Fibroblast of the aortic adventitia (primary cell): ENCODE results near the gene LEMD3. TPM values are rescaled to one million over a fixed set of nuclear protein-coding genes. Genes with fewer than 3 reads are reported as not detected.

Experiments used
- DNase-seq: peaks from one replicate; pipeline ENCODE4 v3.0.0-alpha.2; 2010; ENCODE audit warnings: low read depth
- H3K4me3 ChIP-seq: 2 replicates; pipeline ENCODE4 v1.5.1; 2011; ENCODE audit warnings: low read depth, mild to moderate bottlenecking, control low read depth, low read length, moderate library complexity
- total RNA-seq: library from RNA; depleted of rRNA; stranded (reverse); fragments of >200 nt; gene quantifications from 2 replicates; pipeline ENCODE4 v1.2.3, GENCODE V29; 2012; ENCODE audit warnings: low replicate concordance
- TF ChIP-seq, protein P1 (sequence below): IDR thresholded peaks from 2 replicates; pipeline ENCODE4 v1.5.1; 2011; ENCODE audit warnings: mild to moderate bottlenecking, low read length, control low read depth, inconsistent platforms; ENCODE audit not compliant: insufficient read depth

The LEMD3 gene
- total RNA-seq, 1 donor = 24.2 TPM

DNA sequence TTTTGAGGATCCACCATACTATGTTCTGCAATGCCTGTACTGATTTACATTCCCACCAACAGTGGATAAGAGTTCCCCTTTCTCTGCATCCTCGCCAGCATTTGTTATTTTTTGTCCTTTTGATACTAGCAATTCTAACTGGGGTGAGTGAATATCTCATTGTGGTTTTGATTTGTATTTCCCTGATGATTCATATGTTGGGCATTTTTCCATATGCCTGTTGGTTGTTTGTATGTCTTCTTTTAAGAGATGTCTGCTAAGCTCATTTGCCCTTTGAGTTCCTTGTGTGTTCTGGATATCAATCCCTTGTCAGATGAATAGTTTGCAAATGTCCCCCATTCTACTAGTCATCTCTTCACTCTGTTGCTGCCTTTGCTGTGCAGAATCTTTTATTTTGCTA, 60.1 kb downstream of the LEMD3 start:
- no peak overlapping the region for H3K4me3 ChIP-seq
- DNase-seq = peak; percentile 53
- TF ChIP-seq, protein P1, sequence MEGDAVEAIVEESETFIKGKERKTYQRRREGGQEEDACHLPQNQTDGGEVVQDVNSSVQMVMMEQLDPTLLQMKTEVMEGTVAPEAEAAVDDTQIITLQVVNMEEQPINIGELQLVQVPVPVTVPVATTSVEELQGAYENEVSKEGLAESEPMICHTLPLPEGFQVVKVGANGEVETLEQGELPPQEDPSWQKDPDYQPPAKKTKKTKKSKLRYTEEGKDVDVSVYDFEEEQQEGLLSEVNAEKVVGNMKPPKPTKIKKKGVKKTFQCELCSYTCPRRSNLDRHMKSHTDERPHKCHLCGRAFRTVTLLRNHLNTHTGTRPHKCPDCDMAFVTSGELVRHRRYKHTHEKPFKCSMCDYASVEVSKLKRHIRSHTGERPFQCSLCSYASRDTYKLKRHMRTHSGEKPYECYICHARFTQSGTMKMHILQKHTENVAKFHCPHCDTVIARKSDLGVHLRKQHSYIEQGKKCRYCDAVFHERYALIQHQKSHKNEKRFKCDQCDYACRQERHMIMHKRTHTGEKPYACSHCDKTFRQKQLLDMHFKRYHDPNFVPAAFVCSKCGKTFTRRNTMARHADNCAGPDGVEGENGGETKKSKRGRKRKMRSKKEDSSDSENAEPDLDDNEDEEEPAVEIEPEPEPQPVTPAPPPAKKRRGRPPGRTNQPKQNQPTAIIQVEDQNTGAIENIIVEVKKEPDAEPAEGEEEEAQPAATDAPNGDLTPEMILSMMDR = no peak

DNA sequence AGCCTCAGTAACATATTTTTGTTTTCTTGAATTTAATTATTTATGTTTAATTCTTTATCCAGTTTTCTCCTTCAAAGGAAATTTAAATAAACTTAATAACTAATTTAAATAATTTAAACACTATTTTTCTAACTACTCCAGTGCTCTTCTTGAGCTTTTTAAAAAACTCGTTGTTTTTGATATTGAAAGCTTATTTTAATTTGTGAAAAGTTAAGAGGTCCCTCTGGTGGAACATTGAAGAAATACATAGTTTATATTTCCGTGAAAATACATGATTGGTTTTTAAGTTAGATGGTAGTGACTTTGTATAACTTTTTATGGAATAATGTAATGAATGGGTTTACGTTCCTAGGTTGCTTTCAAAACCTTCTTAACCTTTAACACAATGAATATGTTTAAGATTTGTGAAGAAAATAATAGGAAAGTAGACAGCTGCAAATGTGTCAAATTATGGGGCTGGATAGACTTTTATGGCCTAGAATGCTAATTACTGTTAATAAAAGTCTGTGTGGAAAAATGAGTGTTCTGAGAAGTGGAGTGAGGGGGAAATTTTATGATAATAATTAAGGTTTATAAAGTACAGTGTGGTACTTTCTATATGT, 63.2 kb downstream of the LEMD3 start:
- no peak overlapping the region for H3K4me3 ChIP-seq
- DNase-seq = peak; percentile 53
- TF ChIP-seq, protein P1 = peak; percentile 38

DNA sequence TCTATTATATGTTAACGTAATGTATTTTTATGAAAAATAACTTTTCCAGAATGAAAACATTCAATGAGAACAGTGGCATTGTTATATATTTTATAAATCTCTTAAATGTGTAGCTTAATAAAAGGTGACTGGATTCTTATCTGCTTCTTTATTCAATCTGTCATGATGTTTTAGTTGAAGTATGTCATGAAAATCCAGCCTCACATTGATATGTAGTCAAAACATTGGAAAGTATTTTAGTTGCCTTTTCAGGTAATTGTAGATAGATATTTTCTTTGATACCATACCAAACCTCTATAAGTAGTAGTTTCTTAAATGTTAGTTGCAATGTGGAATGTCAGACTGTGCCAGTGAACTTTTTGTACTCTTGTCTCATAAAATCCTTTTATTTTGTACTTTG, 67.8 kb downstream of the LEMD3 start:
- no peak overlapping the region for H3K4me3 ChIP-seq
- TF ChIP-seq, protein P1 = no peak
- no peak for DNase-seq

DNA sequence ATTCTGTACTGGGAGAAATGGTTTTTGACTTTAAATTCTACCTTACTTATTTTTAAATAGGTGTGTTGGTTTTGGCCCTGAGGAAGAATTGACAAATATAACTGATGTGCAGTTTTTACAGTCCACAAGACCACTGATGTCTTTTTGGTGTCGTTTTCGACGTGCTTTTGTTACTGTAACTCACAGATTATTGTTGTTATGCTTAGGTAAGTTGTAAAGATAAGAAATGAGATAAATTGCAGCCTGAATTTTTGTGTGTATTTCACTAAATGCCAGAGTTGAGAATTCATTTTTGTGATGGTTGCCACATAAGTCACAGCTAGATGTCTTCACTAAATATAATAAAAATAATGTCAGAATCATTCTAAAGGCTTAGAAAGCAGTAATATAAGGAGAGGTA, 69.2 kb downstream of the LEMD3 start:
- no peak for DNase-seq
- TF ChIP-seq, protein P1 = no peak
- no peak overlapping the region for H3K4me3 ChIP-seq

DNA sequence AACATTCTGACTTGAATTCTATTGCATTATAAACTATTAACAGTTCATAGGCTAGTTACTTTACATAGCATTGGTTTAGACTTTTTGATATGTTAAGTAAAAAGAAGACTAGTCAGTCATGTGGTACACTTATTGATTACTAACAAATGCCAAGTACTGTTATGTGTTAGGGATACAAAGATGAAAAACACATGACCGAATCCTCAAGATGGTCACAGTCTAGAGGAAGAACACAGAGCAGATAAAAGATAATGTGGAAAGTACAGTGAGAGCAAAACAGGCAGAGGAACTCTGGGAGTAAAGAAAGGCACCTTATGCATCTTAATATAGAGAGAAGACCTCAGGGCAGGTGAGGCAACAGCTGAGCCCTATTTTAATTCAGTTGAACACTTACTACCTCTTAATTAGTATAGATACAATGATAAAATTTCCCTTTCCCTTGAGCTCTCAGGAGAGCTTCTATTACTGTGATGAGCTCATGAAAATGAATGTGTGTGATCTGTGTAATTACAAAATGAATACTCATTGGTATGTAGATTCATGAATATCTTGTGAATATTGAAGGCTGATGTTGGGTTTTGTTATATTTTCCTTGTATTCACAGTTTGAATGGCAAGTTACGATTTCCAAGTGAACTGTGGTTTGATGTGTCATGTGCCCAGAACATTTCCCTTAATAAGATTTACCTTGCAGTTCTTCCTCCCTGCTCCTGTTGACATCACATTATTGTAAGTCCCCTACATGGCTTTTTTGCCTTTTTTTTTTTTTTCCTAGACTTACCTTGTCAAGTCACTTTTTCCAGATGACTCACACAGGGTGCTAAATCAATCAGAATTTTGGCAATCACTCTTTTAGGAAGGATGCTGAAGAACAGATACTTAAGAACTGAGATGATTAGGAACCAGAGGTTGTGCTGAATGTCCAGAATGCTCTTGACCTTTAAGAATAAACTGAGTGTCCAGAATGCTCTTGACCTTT, 79.6 kb downstream of the LEMD3 start:
- no peak overlapping the region for H3K4me3 ChIP-seq
- TF ChIP-seq, protein P1 = no peak
- peak; percentile 10 for DNase-seq

DNA sequence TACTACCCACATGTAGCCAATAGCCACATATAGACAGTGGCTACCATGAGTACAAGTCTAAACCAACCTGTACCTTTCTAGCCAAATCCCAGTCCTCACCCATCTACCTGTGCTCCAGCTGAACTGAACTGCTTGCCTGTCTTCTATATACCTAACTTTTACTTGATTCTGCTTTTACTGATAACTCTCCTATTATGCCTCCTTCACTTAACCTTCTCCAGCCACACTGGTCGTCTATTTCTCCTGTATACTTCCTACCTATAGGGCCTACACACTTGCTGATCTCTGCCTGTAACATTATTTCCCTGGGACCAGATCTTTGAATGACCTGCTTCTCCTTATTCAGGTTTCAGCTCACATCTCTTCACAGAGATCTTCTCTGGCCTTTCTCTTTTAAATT, 83.1 kb downstream of the LEMD3 start:
- no peak for DNase-seq
- no peak overlapping the region for H3K4me3 ChIP-seq
- TF ChIP-seq, protein P1 = no peak
